GM23338 (cell line): ENCODE measurements around the gene HELZ. TPM values are rescaled to one million over a fixed set of nuclear protein-coding genes. Genes with fewer than 3 reads are reported as not detected.

ENCODE experiments used
- ATAC-seq: fragments of 200-7000 bp; cut with Tn5 transposase; 3 replicates; pipeline ENCODE4 v1.9.1; 2020
- DNase-seq: peaks from one replicate; pipeline ENCODE4 v3.0.0-alpha.2; 2015; ENCODE audit warnings: low spot score
- H2AFZ ChIP-seq: fragments of 200-600 bp; sonication (generic); 2 replicates; pipeline ENCODE4 v1.8.0; 2016; ENCODE audit warnings: antibody characterized with exemption, mild to moderate bottlenecking, moderate library complexity
- H3F3A ChIP-seq: fragments of 200-600 bp; sonication (generic); replicated peaks from 2 replicates; pipeline ENCODE4 v1.8.0; 2017; ENCODE audit warnings: antibody characterized with exemption, mixed run types, low read depth
- H3K27ac ChIP-seq: fragments of 200-600 bp; sonication (generic); 2 replicates; pipeline ENCODE4 v1.6.1; 2016; ENCODE audit warnings: low read depth
- H3K27me3 ChIP-seq: fragments of 200-600 bp; sonication (generic); 2 replicates; pipeline ENCODE4 v1.8.0; 2016; ENCODE audit warnings: mild to moderate bottlenecking, mixed run types, moderate library complexity; ENCODE audit not compliant: insufficient read depth
- H3K36me3 ChIP-seq: fragments of 200-600 bp; sonication (generic); 2 replicates; pipeline ENCODE4 v1.8.0; 2016; ENCODE audit warnings: mild to moderate bottlenecking; ENCODE audit not compliant: insufficient read depth
- H3K4me1 ChIP-seq: fragments of 200-600 bp; sonication (generic); 2 replicates; pipeline ENCODE4 v1.8.0; 2016; ENCODE audit warnings: mild to moderate bottlenecking, moderate library complexity; ENCODE audit not compliant: insufficient read depth
- H3K4me2 ChIP-seq: fragments of 200-600 bp; sonication (generic); 2 replicates; pipeline ENCODE4 v1.7.1; 2017; ENCODE audit warnings: mixed run types
- H3K4me3 ChIP-seq: fragments of 200-600 bp; sonication (generic); 2 replicates; pipeline ENCODE4 v1.6.1; 2016; ENCODE audit warnings: mixed run types
- H3K79me2 ChIP-seq: fragments of 200-600 bp; sonication (generic); replicated peaks from 2 replicates; pipeline ENCODE4 v1.8.0; 2017; ENCODE audit warnings: mild to moderate bottlenecking; ENCODE audit not compliant: insufficient read depth
- H3K9me2 ChIP-seq: fragments of 200-600 bp; sonication (generic); 2 replicates; pipeline ENCODE4 v1.8.0; 2017; ENCODE audit not compliant: insufficient read depth
- H4K20me1 ChIP-seq: fragments of 200-600 bp; sonication (generic); replicated peaks from 2 replicates; pipeline ENCODE4 v1.8.0; 2017; ENCODE audit warnings: mild to moderate bottlenecking; ENCODE audit not compliant: insufficient read depth
- H3K27ac Mint-ChIP-seq: 2 replicates; pipeline ENCODE4 v1.8.0; 2020; ENCODE audit warnings: inconsistent platforms, mild to moderate bottlenecking, moderate library complexity, mixed read lengths
- H3K27me3 Mint-ChIP-seq: 3 replicates; pipeline ENCODE4 v1.8.0; 2022; ENCODE audit warnings: low read depth, mild to moderate bottlenecking, moderate library complexity, mixed read lengths, inconsistent platforms; ENCODE audit not compliant: insufficient read depth, poor library complexity
- H3K36me3 Mint-ChIP-seq: 3 replicates; pipeline ENCODE4 v1.8.0; 2021; ENCODE audit warnings: low read depth, mild to moderate bottlenecking, inconsistent platforms, moderate library complexity, mixed read lengths
- H3K4me1 Mint-ChIP-seq: 3 replicates; pipeline ENCODE4 v1.8.0; 2020; ENCODE audit warnings: mild to moderate bottlenecking, inconsistent platforms, mixed read lengths
- H3K4me3 Mint-ChIP-seq: 3 replicates; pipeline ENCODE4 v1.8.0; 2021; ENCODE audit warnings: moderate library complexity, mild to moderate bottlenecking, inconsistent platforms, mixed read lengths
- H3K9me3 Mint-ChIP-seq: 3 replicates; pipeline ENCODE4 v1.8.0; 2020; ENCODE audit warnings: moderate library complexity, mild to moderate bottlenecking, inconsistent platforms, mixed read lengths
- CREB1 ChIP-seq: fragments of 250-450 bp; sonication (Bioruptor Pico); IDR thresholded peaks from 2 replicates; pipeline ENCODE4 v1.5.0; 2020; ENCODE audit warnings: low read depth, mild to moderate bottlenecking, moderate library complexity
- CTCF ChIP-seq, 2 experiments: fragments of 200-600 bp in 1 of 2; sonication (generic) in 1 of 2; conservative IDR thresholded peaks; 2 replicates each; pipeline versions ENCODE4 v1.5.1 to v1.6.1; 2016 to 2017; ENCODE audit warnings: antibody characterized with exemption in 2 of 2, low read depth in 2 of 2, mild to moderate bottlenecking in 2 of 2, moderate library complexity in 1 of 2
- EZH2 ChIP-seq: fragments of 200-600 bp; sonication (generic); IDR thresholded peaks from one replicate; pipeline ENCODE4 v1.8.0; 2017; ENCODE audit warnings: antibody characterized with exemption, mild to moderate bottlenecking, low read depth; ENCODE audit not compliant: unreplicated experiment
- EZH2phosphoT487 ChIP-seq: fragments of 200-600 bp; sonication (generic); IDR thresholded peaks from one replicate; pipeline ENCODE4 v1.8.1; 2018; ENCODE audit warnings: antibody characterized with exemption; ENCODE audit not compliant: unreplicated experiment
- JUNB ChIP-seq: IDR thresholded peaks from one replicate; pipeline ENCODE4 v1.6.1; 2016; ENCODE audit warnings: antibody characterized with exemption; ENCODE audit not compliant: unreplicated experiment
- NANOG ChIP-seq: IDR thresholded peaks from 2 replicates; pipeline ENCODE4 v1.6.1; 2016; ENCODE audit warnings: antibody characterized with exemption, borderline replicate concordance
- POLR2AphosphoS5 ChIP-seq: IDR thresholded peaks from 2 replicates; pipeline ENCODE4 v1.6.1; 2016; ENCODE audit warnings: antibody characterized with exemption, low read depth
- REST ChIP-seq: IDR thresholded peaks from one replicate; pipeline ENCODE4 v1.6.1; 2018; ENCODE audit warnings: antibody characterized with exemption; ENCODE audit not compliant: unreplicated experiment
- STAT1 ChIP-seq: IDR thresholded peaks from one replicate; pipeline ENCODE4 v1.6.1; 2016; ENCODE audit warnings: antibody characterized with exemption; ENCODE audit not compliant: unreplicated experiment
- ZNF114 ChIP-seq: fragments of 250-450 bp; sonication (Bioruptor Pico); IDR thresholded peaks from 2 replicates; pipeline ENCODE4 v1.5.0; 2020; ENCODE audit warnings: mild to moderate bottlenecking, moderate library complexity
- ZNF331 ChIP-seq: fragments of 250-450 bp; sonication (Bioruptor Pico); IDR thresholded peaks from 2 replicates; pipeline ENCODE4 v1.5.0; 2020; ENCODE audit warnings: low read depth, mild to moderate bottlenecking, moderate library complexity
- polyA plus RNA-seq: library from polyadenylated mRNA; unstranded; fragments of >200 nt; fragmentation: Nextera tagmentation; extraction: Ambion mirVana; gene quantifications from 2 replicates; pipeline ENCODE4 v1.2.1, GENCODE V29; 2016
- total RNA-seq: library from RNA; depleted of rRNA; stranded (reverse); fragments of >200 nt; shearing (Covaris generic); gene quantifications from 2 replicates; pipeline ENCODE4 v1.2.3, GENCODE V29; 2014
- TF ChIP-seq, protein P1 (sequence below): IDR thresholded peaks from 2 replicates; pipeline ENCODE4 v1.6.1; 2016; ENCODE audit warnings: antibody characterized with exemption
- TF ChIP-seq, protein P2 (sequence below): fragments of 250-450 bp; sonication (Bioruptor Pico); IDR thresholded peaks from 2 replicates; pipeline ENCODE4 v1.5.0; 2020; ENCODE audit warnings: mild to moderate bottlenecking, moderate library complexity

The HELZ gene
- total and polyA plus RNA-seq, 2 experiments from 2014 or later, result 38.9 to 62.0 TPM

DNA sequence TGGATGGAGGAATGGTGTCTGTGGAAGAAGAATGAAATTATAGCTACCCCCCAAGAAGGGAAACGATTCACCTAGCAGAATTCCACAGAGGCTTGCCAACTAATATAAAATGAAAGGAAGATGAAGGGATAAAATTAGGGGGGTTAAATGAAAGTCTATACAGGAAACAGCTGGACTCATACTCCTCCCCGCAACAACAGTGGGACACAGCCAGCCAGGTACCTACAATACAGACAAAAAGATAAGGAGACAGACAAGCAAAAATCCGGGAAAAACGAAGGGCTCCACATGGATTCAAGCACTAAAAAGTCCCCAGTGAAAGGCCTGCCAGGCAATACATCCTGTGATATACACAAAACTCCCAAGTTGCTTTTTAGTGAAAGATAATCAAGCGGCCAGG is 152.7 kb downstream of the HELZ start:
- Histone ChIP-seq H3K9me2 (no peaks in the 10 kb centered on the region), H3K4me3 (no peak overlapping the region), H2AFZ (no peak overlapping the region), H4K20me1 (no peaks in the 10 kb centered on the region), H3K4me1 (no peaks in the 10 kb centered on the region), H3K79me2 (peaks cover 3% of the 10 kb centered on the region), H3K4me2 (no peak overlapping the region), H3F3A (no peaks in the 10 kb centered on the region), H3K36me3 (no peaks in the 10 kb centered on the region), H3K27ac (no peak overlapping the region), H3K27me3 (no peaks in the 10 kb centered on the region)
- ATAC-seq (no peak), DNase-seq (no peak)
- peaks cover 3% of the 10 kb centered on the region; the same call in 1 of the 3 replicates for H3K4me1 Mint-ChIP-seq
- H3K27me3 Mint-ChIP-seq, result no peaks in the 10 kb centered on the region
- TF ChIP-seq ZNF331 (CRISPR knock-in tag), result no peak
- TF ChIP-seq EZH2phosphoT487, result no peak
- TF ChIP-seq JUNB, result no peak
- TF ChIP-seq, protein P1, sequence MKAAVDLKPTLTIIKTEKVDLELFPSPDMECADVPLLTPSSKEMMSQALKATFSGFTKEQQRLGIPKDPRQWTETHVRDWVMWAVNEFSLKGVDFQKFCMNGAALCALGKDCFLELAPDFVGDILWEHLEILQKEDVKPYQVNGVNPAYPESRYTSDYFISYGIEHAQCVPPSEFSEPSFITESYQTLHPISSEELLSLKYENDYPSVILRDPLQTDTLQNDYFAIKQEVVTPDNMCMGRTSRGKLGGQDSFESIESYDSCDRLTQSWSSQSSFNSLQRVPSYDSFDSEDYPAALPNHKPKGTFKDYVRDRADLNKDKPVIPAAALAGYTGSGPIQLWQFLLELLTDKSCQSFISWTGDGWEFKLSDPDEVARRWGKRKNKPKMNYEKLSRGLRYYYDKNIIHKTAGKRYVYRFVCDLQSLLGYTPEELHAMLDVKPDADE, result no peak
- TF ChIP-seq POLR2AphosphoS5, result no peak
- TF ChIP-seq NANOG, result no peak
- TF ChIP-seq CREB1 (CRISPR knock-in tag), result no peak
- TF ChIP-seq REST, result no peak
- no peak for TF ChIP-seq ZNF114 (CRISPR knock-in tag)
- TF ChIP-seq STAT1, result no peak
- TF ChIP-seq CTCF (conservative IDR thresholded peaks at IDR 0.05; ENCODE audit: low read depth in 2 of 2), result no peak
- no peak for TF ChIP-seq EZH2
- TF ChIP-seq, protein P2, sequence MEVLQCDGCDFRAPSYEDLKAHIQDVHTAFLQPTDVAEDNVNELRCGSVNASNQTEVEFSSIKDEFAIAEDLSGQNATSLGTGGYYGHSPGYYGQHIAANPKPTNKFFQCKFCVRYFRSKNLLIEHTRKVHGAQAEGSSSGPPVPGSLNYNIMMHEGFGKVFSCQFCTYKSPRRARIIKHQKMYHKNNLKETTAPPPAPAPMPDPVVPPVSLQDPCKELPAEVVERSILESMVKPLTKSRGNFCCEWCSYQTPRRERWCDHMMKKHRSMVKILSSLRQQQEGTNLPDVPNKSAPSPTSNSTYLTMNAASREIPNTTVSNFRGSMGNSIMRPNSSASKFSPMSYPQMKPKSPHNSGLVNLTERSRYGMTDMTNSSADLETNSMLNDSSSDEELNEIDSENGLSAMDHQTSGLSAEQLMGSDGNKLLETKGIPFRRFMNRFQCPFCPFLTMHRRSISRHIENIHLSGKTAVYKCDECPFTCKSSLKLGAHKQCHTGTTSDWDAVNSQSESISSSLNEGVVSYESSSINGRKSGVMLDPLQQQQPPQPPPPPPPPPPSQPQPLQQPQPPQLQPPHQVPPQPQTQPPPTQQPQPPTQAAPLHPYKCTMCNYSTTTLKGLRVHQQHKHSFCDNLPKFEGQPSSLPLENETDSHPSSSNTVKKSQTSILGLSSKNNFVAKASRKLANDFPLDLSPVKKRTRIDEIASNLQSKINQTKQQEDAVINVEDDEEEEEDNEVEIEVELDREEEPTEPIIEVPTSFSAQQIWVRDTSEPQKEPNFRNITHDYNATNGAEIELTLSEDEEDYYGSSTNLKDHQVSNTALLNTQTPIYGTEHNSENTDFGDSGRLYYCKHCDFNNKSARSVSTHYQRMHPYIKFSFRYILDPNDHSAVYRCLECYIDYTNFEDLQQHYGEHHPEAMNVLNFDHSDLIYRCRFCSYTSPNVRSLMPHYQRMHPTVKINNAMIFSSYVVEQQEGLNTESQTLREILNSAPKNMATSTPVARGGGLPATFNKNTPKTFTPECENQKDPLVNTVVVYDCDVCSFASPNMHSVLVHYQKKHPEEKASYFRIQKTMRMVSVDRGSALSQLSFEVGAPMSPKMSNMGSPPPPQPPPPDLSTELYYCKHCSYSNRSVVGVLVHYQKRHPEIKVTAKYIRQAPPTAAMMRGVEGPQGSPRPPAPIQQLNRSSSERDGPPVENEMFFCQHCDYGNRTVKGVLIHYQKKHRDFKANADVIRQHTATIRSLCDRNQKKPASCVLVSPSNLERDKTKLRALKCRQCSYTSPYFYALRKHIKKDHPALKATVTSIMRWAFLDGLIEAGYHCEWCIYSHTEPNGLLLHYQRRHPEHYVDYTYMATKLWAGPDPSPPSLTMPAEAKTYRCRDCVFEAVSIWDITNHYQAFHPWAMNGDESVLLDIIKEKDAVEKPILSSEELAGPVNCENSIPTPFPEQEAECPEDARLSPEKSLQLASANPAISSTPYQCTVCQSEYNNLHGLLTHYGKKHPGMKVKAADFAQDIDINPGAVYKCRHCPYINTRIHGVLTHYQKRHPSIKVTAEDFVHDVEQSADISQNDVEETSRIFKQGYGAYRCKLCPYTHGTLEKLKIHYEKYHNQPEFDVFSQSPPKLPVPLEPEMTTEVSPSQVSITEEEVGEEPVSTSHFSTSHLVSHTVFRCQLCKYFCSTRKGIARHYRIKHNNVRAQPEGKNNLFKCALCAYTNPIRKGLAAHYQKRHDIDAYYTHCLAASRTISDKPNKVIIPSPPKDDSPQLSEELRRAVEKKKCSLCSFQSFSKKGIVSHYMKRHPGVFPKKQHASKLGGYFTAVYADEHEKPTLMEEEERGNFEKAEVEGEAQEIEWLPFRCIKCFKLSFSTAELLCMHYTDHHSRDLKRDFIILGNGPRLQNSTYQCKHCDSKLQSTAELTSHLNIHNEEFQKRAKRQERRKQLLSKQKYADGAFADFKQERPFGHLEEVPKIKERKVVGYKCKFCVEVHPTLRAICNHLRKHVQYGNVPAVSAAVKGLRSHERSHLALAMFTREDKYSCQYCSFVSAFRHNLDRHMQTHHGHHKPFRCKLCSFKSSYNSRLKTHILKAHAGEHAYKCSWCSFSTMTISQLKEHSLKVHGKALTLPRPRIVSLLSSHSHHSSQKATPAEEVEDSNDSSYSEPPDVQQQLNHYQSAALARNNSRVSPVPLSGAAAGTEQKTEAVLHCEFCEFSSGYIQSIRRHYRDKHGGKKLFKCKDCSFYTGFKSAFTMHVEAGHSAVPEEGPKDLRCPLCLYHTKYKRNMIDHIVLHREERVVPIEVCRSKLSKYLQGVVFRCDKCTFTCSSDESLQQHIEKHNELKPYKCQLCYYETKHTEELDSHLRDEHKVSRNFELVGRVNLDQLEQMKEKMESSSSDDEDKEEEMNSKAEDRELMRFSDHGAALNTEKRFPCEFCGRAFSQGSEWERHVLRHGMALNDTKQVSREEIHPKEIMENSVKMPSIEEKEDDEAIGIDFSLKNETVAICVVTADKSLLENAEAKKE (CRISPR knock-in tag), result no peak
- H3K9me3 Mint-ChIP-seq, result 0 out of 3 replicates have a peak, but pooled peaks cover 2% of the 10 kb centered on the region
- H3K27ac Mint-ChIP-seq, result no peak overlapping the region; the same call in 1 of the 2 replicates
- H3K4me3 Mint-ChIP-seq, result no peak overlapping the region
- peaks cover 13% of the 10 kb centered on the region; the same call in 2 of the 3 replicates for H3K36me3 Mint-ChIP-seq
